WTC11 (cell line): ENCODE measurements around the gene TLE4. TPM values are rescaled to one million over a fixed set of nuclear protein-coding genes. Genes with fewer than 3 reads are reported as not detected.

Source experiments
- ATAC-seq: fragments of 200-7000 bp; cut with Tn5 transposase; 2 replicates; pipeline ENCODE4 v1.10.0; 2021; ENCODE audit warnings: mild to moderate bottlenecking, moderate library complexity
- CTCF ChIA-PET: fragments of 300-600 bp; sonication (Branson Sonifier 250); formaldehyde crosslinking; loops from one replicate; lab custom pipeline; 2021; ENCODE audit warnings: antibody characterized with exemption; lab: Charles Lee
- POLR2A ChIA-PET: fragments of 350-600 bp; sonication (Branson Sonifier 250); formaldehyde crosslinking; loops from one replicate; lab custom pipeline; 2021; ENCODE audit warnings: antibody characterized with exemption; lab: Charles Lee
- DNase-seq: peaks from one replicate; pipeline ENCODE4 v3.0.0; 2021; ENCODE audit warnings: low spot score
- H3K27ac Mint-ChIP-seq: 2 replicates; pipeline ENCODE4 v1.8.0; 2021; ENCODE audit warnings: mixed read lengths
- H3K27me3 Mint-ChIP-seq: 2 replicates; pipeline ENCODE4 v1.8.0; 2021; ENCODE audit warnings: low read depth, mild to moderate bottlenecking, moderate library complexity, mixed read lengths
- H3K36me3 Mint-ChIP-seq: 2 replicates; pipeline ENCODE4 v1.8.0; 2021; ENCODE audit warnings: mixed read lengths
- H3K4me1 Mint-ChIP-seq: 2 replicates; pipeline ENCODE4 v1.8.0; 2022; ENCODE audit warnings: mixed read lengths
- H3K4me3 Mint-ChIP-seq: 2 replicates; pipeline ENCODE4 v1.8.0; 2021; ENCODE audit warnings: mild to moderate bottlenecking, moderate library complexity, mixed read lengths
- H3K9me3 Mint-ChIP-seq: 2 replicates; pipeline ENCODE4 v1.8.0; 2021; ENCODE audit warnings: mixed read lengths
- AFF4 ChIP-seq: sonication (generic); formaldehyde crosslinking; IDR thresholded peaks from 2 replicates; pipeline ENCODE4 v1.8.1; 2023; ENCODE audit warnings: mild to moderate bottlenecking, missing genetic modification reagents, borderline replicate concordance
- ATF6 ChIP-seq: sonication (generic); formaldehyde crosslinking; IDR thresholded peaks from 2 replicates; pipeline ENCODE4 v1.8.1; 2023; ENCODE audit warnings: mild to moderate bottlenecking, missing genetic modification reagents
- CBFB ChIP-seq: sonication (generic); formaldehyde crosslinking; IDR thresholded peaks from 2 replicates; pipeline ENCODE4 v1.8.1; 2022; ENCODE audit warnings: mild to moderate bottlenecking, low read depth, missing genetic modification reagents
- CREM ChIP-seq: sonication (generic); formaldehyde crosslinking; IDR thresholded peaks from 2 replicates; pipeline ENCODE4 v1.8.1; 2022; ENCODE audit warnings: mild to moderate bottlenecking, missing genetic modification reagents, moderate library complexity
- EMX1 ChIP-seq: fragments of 250-450 bp; sonication (Bioruptor Pico); IDR thresholded peaks from 2 replicates; pipeline ENCODE4 v1.8.0; 2021; ENCODE audit warnings: mild to moderate bottlenecking
- ESRRA ChIP-seq: sonication (generic); formaldehyde crosslinking; IDR thresholded peaks from 2 replicates; pipeline ENCODE4 v1.8.1; 2022; ENCODE audit warnings: mild to moderate bottlenecking, missing genetic modification reagents, borderline replicate concordance
- ETV6 ChIP-seq: sonication (generic); formaldehyde crosslinking; IDR thresholded peaks from 2 replicates; pipeline ENCODE4 v1.8.1; 2022; ENCODE audit warnings: mild to moderate bottlenecking, missing genetic modification reagents
- JUN ChIP-seq: sonication (generic); formaldehyde crosslinking; IDR thresholded peaks from 2 replicates; pipeline ENCODE4 v1.8.0; 2023; ENCODE audit warnings: mild to moderate bottlenecking, missing genetic modification reagents
- KAT7 ChIP-seq: sonication (generic); formaldehyde crosslinking; IDR thresholded peaks from 2 replicates; pipeline ENCODE4 v1.8.1; 2023; ENCODE audit warnings: missing genetic modification reagents, mild to moderate bottlenecking, borderline replicate concordance
- MXD4 ChIP-seq: fragments of 250-450 bp; sonication (Bioruptor Pico); IDR thresholded peaks from 2 replicates; pipeline ENCODE4 v1.8.0; 2021; ENCODE audit warnings: mild to moderate bottlenecking, moderate library complexity, borderline replicate concordance
- MYBL2 ChIP-seq: sonication (generic); formaldehyde crosslinking; IDR thresholded peaks from 2 replicates; pipeline ENCODE4 v1.8.1; 2023; ENCODE audit warnings: mild to moderate bottlenecking, moderate library complexity, missing genetic modification reagents
- NFATC4 ChIP-seq: fragments of 250-450 bp; sonication (Bioruptor Pico); IDR thresholded peaks from 2 replicates; pipeline ENCODE4 v1.9.0; 2021; ENCODE audit warnings: mild to moderate bottlenecking
- NFYB ChIP-seq: sonication (generic); formaldehyde crosslinking; conservative IDR thresholded peaks from 2 replicates; pipeline ENCODE4 v1.8.0; 2022; ENCODE audit warnings: low read depth, missing genetic modification reagents
- USF1 ChIP-seq: sonication (generic); formaldehyde crosslinking; IDR thresholded peaks from 2 replicates; pipeline ENCODE4 v1.8.0; 2022; ENCODE audit warnings: mild to moderate bottlenecking, missing genetic modification reagents
- ZMAT4 ChIP-seq: fragments of 250-450 bp; sonication (Bioruptor Pico); IDR thresholded peaks from 2 replicates; pipeline ENCODE4 v1.9.0; 2021; ENCODE audit warnings: mild to moderate bottlenecking
- ZNF425 ChIP-seq: fragments of 250-450 bp; sonication (Bioruptor Pico); conservative IDR thresholded peaks from 2 replicates; pipeline ENCODE4 v1.9.0; 2021; ENCODE audit warnings: mild to moderate bottlenecking
- total RNA-seq: library from RNA; stranded (reverse); gene quantifications from 3 replicates; pipeline ENCODE4 v1.2.3, GENCODE V29; 2021
- TF ChIP-seq, protein P1 (sequence below): fragments of 250-450 bp; sonication (Bioruptor Pico); IDR thresholded peaks from 2 replicates; pipeline ENCODE4 v2.1.2; 2022; ENCODE audit warnings: mild to moderate bottlenecking, moderate library complexity
- TF ChIP-seq, protein P2 (sequence below): fragments of 250-450 bp; sonication (Bioruptor Pico); IDR thresholded peaks from 2 replicates; pipeline ENCODE4 v1.9.0; 2021; ENCODE audit warnings: moderate library complexity, mild to moderate bottlenecking, inconsistent platforms, borderline replicate concordance

TLE4 gene
- total RNA-seq, 1 experiment from 2014 or later, result 48.1 TPM

DNA sequence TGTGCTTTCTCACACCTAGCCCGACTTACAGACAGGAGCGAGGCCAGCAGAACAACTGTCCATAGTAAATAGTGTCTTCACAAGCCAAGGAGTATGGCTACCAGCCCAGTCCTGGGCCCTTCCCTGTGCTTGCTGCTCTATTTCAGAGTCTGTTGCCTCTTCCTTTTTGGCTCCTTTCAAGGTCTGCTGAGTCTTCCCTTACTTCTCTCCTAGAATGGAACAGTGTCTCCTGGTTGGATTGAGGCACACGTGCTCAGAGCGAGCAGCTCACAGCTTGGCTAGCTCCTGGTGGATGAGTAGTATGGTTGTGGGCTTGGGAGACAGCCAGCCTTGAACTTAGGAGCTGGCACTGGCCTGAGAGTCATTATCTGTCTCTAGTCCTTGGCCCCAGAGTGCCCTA, 72.8 kb downstream of the TLE4 start:
- Mint-ChIP-seq H3K36me3 (peaks cover 27% of the 10 kb centered on the region), H3K4me1 (peaks cover 8% of the 10 kb centered on the region), H3K27me3 (no peaks in the 10 kb centered on the region), H3K27ac (no peak overlapping the region), H3K4me3 (no peak overlapping the region), H3K9me3 (peaks cover 24% of the 10 kb centered on the region)
- ChIA-PET CTCF (no interaction called here), POLR2A (no interaction called here)
- no peak for TF ChIP-seq ZNF425
- no peak for TF ChIP-seq ATF6
- no peak for TF ChIP-seq ZMAT4
- TF ChIP-seq, protein P1, sequence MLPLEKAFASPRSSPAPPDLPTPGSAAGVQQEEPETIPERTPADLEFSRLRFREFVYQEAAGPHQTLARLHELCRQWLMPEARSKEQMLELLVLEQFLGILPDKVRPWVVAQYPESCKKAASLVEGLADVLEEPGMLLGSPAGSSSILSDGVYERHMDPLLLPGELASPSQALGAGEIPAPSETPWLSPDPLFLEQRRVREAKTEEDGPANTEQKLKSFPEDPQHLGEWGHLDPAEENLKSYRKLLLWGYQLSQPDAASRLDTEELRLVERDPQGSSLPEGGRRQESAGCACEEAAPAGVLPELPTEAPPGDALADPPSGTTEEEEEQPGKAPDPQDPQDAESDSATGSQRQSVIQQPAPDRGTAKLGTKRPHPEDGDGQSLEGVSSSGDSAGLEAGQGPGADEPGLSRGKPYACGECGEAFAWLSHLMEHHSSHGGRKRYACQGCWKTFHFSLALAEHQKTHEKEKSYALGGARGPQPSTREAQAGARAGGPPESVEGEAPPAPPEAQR (CRISPR knock-in tag), result no peak
- no peak for DNase-seq
- ATAC-seq, result no peak

- H3K4me3 Mint-ChIP-seq, result no peak overlapping the region
- H3K27ac Mint-ChIP-seq, result no peak overlapping the region
- DNase-seq (no peak), ATAC-seq (no peak)
- peaks cover 27% of the 10 kb centered on the region for H3K36me3 Mint-ChIP-seq
- POLR2A ChIA-PET, result no interaction called here
- H3K9me3 Mint-ChIP-seq, result peaks cover 24% of the 10 kb centered on the region
- CTCF ChIA-PET, result no interaction called here
- TF ChIP-seq NFATC4 (CRISPR knock-in tag), result no peak
- no peak for TF ChIP-seq ZMAT4
- TF ChIP-seq JUN (CRISPR knock-in tag), result no peak
- TF ChIP-seq USF1 (CRISPR knock-in tag), result no peak
- no peak for TF ChIP-seq NFYB (CRISPR knock-in tag)
- no peak for TF ChIP-seq CBFB (CRISPR knock-in tag)
- no peaks in the 10 kb centered on the region for H3K27me3 Mint-ChIP-seq
- H3K4me1 Mint-ChIP-seq, result peaks cover 10% of the 10 kb centered on the region
Observed at GRCh38 chr9:79645110-79645509, 73.3 kb downstream of the TLE4 start.

- H3K4me1 Mint-ChIP-seq, result peaks cover 20% of the 10 kb centered on the region
- H3K27ac Mint-ChIP-seq, result no peak overlapping the region
- H3K36me3 Mint-ChIP-seq, result peaks cover 27% of the 10 kb centered on the region
- ChIA-PET POLR2A (no interaction called here), CTCF (no interaction called here)
- DNase-seq (no peak), ATAC-seq (no peak)
- no peaks in the 10 kb centered on the region for H3K27me3 Mint-ChIP-seq
- TF ChIP-seq AFF4 (CRISPR knock-in tag) (no peak), ESRRA (CRISPR knock-in tag) (no peak), EMX1 (CRISPR knock-in tag) (no peak), MYBL2 (CRISPR knock-in tag) (no peak), ETV6 (CRISPR knock-in tag) (no peak), KAT7 (no peak), NFATC4 (CRISPR knock-in tag) (no peak), CREM (CRISPR knock-in tag) (no peak), MXD4 (CRISPR knock-in tag) (no peak)
- TF ChIP-seq, protein P2, sequence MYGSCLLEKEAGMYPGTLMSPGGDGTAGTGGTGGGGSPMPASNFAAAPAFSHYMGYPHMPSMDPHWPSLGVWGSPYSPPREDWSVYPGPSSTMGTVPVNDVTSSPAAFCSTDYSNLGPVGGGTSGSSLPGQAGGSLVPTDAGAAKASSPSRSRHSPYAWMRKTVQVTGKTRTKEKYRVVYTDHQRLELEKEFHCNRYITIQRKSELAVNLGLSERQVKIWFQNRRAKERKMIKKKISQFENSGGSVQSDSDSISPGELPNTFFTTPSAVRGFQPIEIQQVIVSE, result no peak
- peaks cover 24% of the 10 kb centered on the region for H3K9me3 Mint-ChIP-seq
- H3K4me3 Mint-ChIP-seq, result no peak overlapping the region
Observed at GRCh38 chr9:79646096-79646495, 74.3 kb downstream of the TLE4 start.
